PC-9 (cell line): ENCODE results near the gene UBE2S.
"Not testable (repeated sequence)": the region's sequence is repeated elsewhere in the genome, so short reads cannot be mapped to it uniquely, and the experiment has no call there.

Experiments used
- CTCF ChIP-seq: fragments of 200-600 bp; sonication (generic); conservative IDR thresholded peaks from 2 replicates; pipeline ENCODE4 v1.6.1; 2017; ENCODE audit warnings: mixed run types, antibody characterized with exemption, mild to moderate bottlenecking, moderate library complexity
- EZH2 ChIP-seq: fragments of 200-600 bp; sonication (generic); IDR thresholded peaks from 2 replicates; pipeline ENCODE4 v1.8.0; 2017; ENCODE audit warnings: antibody characterized with exemption, low read depth

DNA sequence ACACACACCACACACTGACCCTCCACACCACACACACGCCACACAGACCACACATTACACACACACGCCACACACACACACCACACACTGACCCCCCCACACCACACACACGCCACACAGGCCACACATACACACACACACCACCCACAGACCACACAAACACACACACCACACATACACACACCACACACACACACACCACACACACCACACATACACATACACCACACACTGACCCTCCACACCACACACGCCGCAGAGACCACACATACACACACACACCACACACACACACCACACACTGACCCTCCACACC lies 40.5 kb upstream of the UBE2S start:
- not testable (repeated sequence) for TF ChIP-seq CTCF, EZH2
